H9 (cell line): ENCODE results near the gene C15orf62. TPM values are rescaled to one million over a fixed set of nuclear protein-coding genes. Genes with fewer than 3 reads are reported as not detected.

Source experiments
- DNase-seq: peaks from one replicate; pipeline ENCODE4 v3.0.0-alpha.2; 2017
- H2AFZ ChIP-seq: one replicate; pipeline ENCODE4 v1.6.1; 2013; ENCODE audit warnings: mild to moderate bottlenecking, low read length, control low read depth, moderate library complexity
- H2AK5ac ChIP-seq: 2 replicates; pipeline ENCODE4 v1.6.1; 2013; ENCODE audit warnings: low read length, control low read depth, mixed read lengths; ENCODE audit not compliant: insufficient read length
- H2BK120ac ChIP-seq: one replicate; pipeline ENCODE4 v1.6.1; 2013; ENCODE audit warnings: low read depth, mild to moderate bottlenecking, low read length, control low read depth, inconsistent platforms; ENCODE audit not compliant: poor library complexity, severe bottlenecking
- H2BK12ac ChIP-seq: 2 replicates; pipeline ENCODE4 v1.6.1; 2013; ENCODE audit warnings: low read length, control low read depth, mixed read lengths, low read depth; ENCODE audit not compliant: insufficient read length
- H2BK15ac ChIP-seq: 2 replicates; pipeline ENCODE4 v1.6.1; 2013; ENCODE audit warnings: low read depth, low read length, control low read depth
- H2BK20ac ChIP-seq: one replicate; pipeline ENCODE4 v1.6.1; 2013; ENCODE audit warnings: low read depth, mild to moderate bottlenecking, low read length, control low read depth, inconsistent platforms; ENCODE audit not compliant: poor library complexity, severe bottlenecking
- H2BK5ac ChIP-seq: 2 replicates; pipeline ENCODE4 v1.6.1; 2013; ENCODE audit warnings: low read length, control low read depth, mixed read lengths; ENCODE audit not compliant: insufficient read length
- H3K14ac ChIP-seq: 2 replicates; pipeline ENCODE4 v1.6.1; 2013; ENCODE audit warnings: low read length, control low read depth; ENCODE audit not compliant: insufficient read depth
- H3K18ac ChIP-seq: 2 replicates; pipeline ENCODE4 v1.6.1; 2013; ENCODE audit warnings: low read depth, mild to moderate bottlenecking, mixed read lengths, low read length, control low read depth; ENCODE audit not compliant: insufficient read length
- H3K23ac ChIP-seq: 2 replicates; pipeline ENCODE4 v1.6.1; 2013; ENCODE audit warnings: low read length, control low read depth, mixed read lengths, low read depth; ENCODE audit not compliant: insufficient read length
- H3K23me2 ChIP-seq: 2 replicates; pipeline ENCODE4 v1.6.1; 2013; ENCODE audit warnings: low read depth, mild to moderate bottlenecking, mixed read lengths, low read length, control low read depth; ENCODE audit not compliant: insufficient read length, poor library complexity, severe bottlenecking
- H3K27ac ChIP-seq: 2 replicates; pipeline ENCODE4 v1.5.1; 2013; ENCODE audit warnings: low read length, control low read depth, mixed read lengths, low read depth; ENCODE audit not compliant: insufficient read length
- H3K27me3 ChIP-seq: 2 replicates; pipeline ENCODE4 v1.6.1; 2013; ENCODE audit warnings: low read length, control low read depth, inconsistent platforms; ENCODE audit not compliant: insufficient read depth
- H3K4ac ChIP-seq: 2 replicates; pipeline ENCODE4 v1.6.1; 2013; ENCODE audit warnings: low read depth, mild to moderate bottlenecking, control low read depth, inconsistent platforms, low read length, moderate library complexity
- H3K4me1 ChIP-seq: 2 replicates; pipeline ENCODE4 v1.6.1; 2013; ENCODE audit warnings: low read length, control low read depth, inconsistent platforms; ENCODE audit not compliant: insufficient read depth
- H3K4me2 ChIP-seq: 2 replicates; pipeline ENCODE4 v1.6.1; 2013; ENCODE audit warnings: low read length, control low read depth, mixed read lengths; ENCODE audit not compliant: insufficient read length, insufficient read depth
- H3K56ac ChIP-seq: 2 replicates; pipeline ENCODE4 v1.6.1; 2013; ENCODE audit warnings: low read depth, mild to moderate bottlenecking, mixed read lengths, low read length, control low read depth; ENCODE audit not compliant: insufficient read length
- H3K79me1 ChIP-seq: 2 replicates; pipeline ENCODE4 v1.6.1; 2013; ENCODE audit warnings: low read depth, mild to moderate bottlenecking, moderate library complexity, low read length, control low read depth, inconsistent platforms; ENCODE audit not compliant: insufficient read depth, poor library complexity, severe bottlenecking
- H3K79me2 ChIP-seq: 2 replicates; pipeline ENCODE4 v1.6.1; 2013; ENCODE audit warnings: low read length, control low read depth, inconsistent platforms; ENCODE audit not compliant: insufficient read depth
- H3K9ac ChIP-seq: 2 replicates; pipeline ENCODE4 v1.6.1; 2013; ENCODE audit warnings: low read length, control low read depth, mixed read lengths; ENCODE audit not compliant: insufficient read length; ENCODE audit errors: extremely low read depth
- H3K9me3 ChIP-seq: one replicate; pipeline ENCODE4 v1.6.1; 2013; ENCODE audit warnings: low read depth, low read length, inconsistent platforms; ENCODE audit not compliant: control insufficient read depth
- H3T11ph ChIP-seq: one replicate; pipeline ENCODE4 v1.6.1; 2013; ENCODE audit warnings: mild to moderate bottlenecking, low read length, control low read depth, inconsistent platforms
- H4K20me1 ChIP-seq: one replicate; pipeline ENCODE4 v1.6.1; 2013; ENCODE audit not compliant: control insufficient read depth, insufficient read length, insufficient read depth
- H4K5ac ChIP-seq: 2 replicates; pipeline ENCODE4 v1.6.1; 2013; ENCODE audit warnings: low read depth, mild to moderate bottlenecking, mixed read lengths, low read length, control low read depth; ENCODE audit not compliant: insufficient read length
- H4K8ac ChIP-seq: replicated peaks from 2 replicates; pipeline ENCODE4 v1.6.1; 2013; ENCODE audit warnings: low read length, control low read depth, mixed read lengths, low read depth; ENCODE audit not compliant: insufficient read length
- H4K91ac ChIP-seq: 2 replicates; pipeline ENCODE4 v1.6.1; 2013; ENCODE audit warnings: low read depth, mild to moderate bottlenecking, moderate library complexity, mixed read lengths, low read length, control low read depth; ENCODE audit not compliant: insufficient read length
- H3K27ac Mint-ChIP-seq, 3 experiments: 2 replicates in 2 of 3; 3 replicates in 1 of 3; pipeline ENCODE4 v1.8.0; 2020 to 2021; ENCODE audit warnings: mixed read lengths in 3 of 3, mild to moderate bottlenecking in 1 of 3, moderate library complexity in 1 of 3
- H3K27me3 Mint-ChIP-seq: 2 replicates; pipeline ENCODE4 v1.8.0; 2021; ENCODE audit warnings: low read depth, mild to moderate bottlenecking, moderate library complexity, mixed read lengths
- H3K36me3 Mint-ChIP-seq, 3 experiments: 2 replicates in 2 of 3; 3 replicates in 1 of 3; pipeline ENCODE4 v1.8.0; 2020 to 2021; ENCODE audit warnings: low read depth in 3 of 3, mixed read lengths in 3 of 3; ENCODE audit not compliant: insufficient read depth in 1 of 3
- H3K4me1 Mint-ChIP-seq, 2 experiments: 2 replicates each; pipeline ENCODE4 v1.8.0; 2020; ENCODE audit warnings: mixed read lengths in 2 of 2
- H3K4me3 Mint-ChIP-seq, 2 experiments: 2 replicates in 1 of 2; 3 replicates in 1 of 2; pipeline ENCODE4 v1.8.0; 2020 to 2021; ENCODE audit warnings: mild to moderate bottlenecking in 2 of 2, mixed read lengths in 2 of 2, moderate library complexity in 1 of 2
- H3K9me3 Mint-ChIP-seq, 2 experiments: 2 replicates in 1 of 2; 3 replicates in 1 of 2; pipeline ENCODE4 v1.8.0; 2020; ENCODE audit warnings: mild to moderate bottlenecking in 2 of 2, mixed read lengths in 2 of 2, moderate library complexity in 1 of 2
- CTCF ChIP-seq: fragments of 200-600 bp; sonication (generic); conservative IDR thresholded peaks from 3 replicates; pipeline ENCODE4 v1.8.0; 2021; ENCODE audit warnings: antibody characterized with exemption, mild to moderate bottlenecking
- WGBS: extraction: QIAGEN DNeasy Blood & Tissue Kit; methylation state at CpG from one replicate; pipeline ENCODE4 v1.1.7; 2013; ENCODE audit warnings: missing lambda C conversion rate, low lambda C conversion rate, mixed read lengths; ENCODE audit not compliant: insufficient read length; ENCODE audit errors: extremely low coverage; 5-methylcytosine and 5-hydroxymethylcytosine counted together
- total RNA-seq: library from RNA; stranded (reverse); gene quantifications from 2 replicates; pipeline ENCODE4 v1.2.1, GENCODE V29; 2021

C15orf62 gene
- total RNA-seq, 1 experiment from 2014 or later: 0.70 TPM

GRCh38 chr15:40747685-40748631 is 21.8 kb upstream of the C15orf62 start:
- Histone ChIP-seq H3K4me2 (no peak overlapping the region), H4K8ac (no peak overlapping the region), H3K79me1 (no peaks in the 10 kb centered on the region), H3K56ac (no peak overlapping the region), H3K79me2 (no peaks in the 10 kb centered on the region), H3K9ac (no peak overlapping the region), H3K18ac (no peak overlapping the region), H3K4me1 (no peaks in the 10 kb centered on the region), H2BK120ac (no peak overlapping the region), H4K5ac (no peak overlapping the region), H4K91ac (no peak overlapping the region), H3K4ac (no peak overlapping the region), H2BK12ac (no peak overlapping the region), H3K23ac (no peak overlapping the region), H2BK5ac (no peak overlapping the region), H2AK5ac (no peak overlapping the region), H3K14ac (no peak overlapping the region), H2BK15ac (no peak overlapping the region), H4K20me1 (no peaks in the 10 kb centered on the region), H3K9me3 (no peaks in the 10 kb centered on the region), H3T11ph (no peak overlapping the region), H3K23me2 (no peaks in the 10 kb centered on the region), H2BK20ac (no peak overlapping the region), H3K27ac (no peak overlapping the region), H3K27me3 (no peaks in the 10 kb centered on the region), H2AFZ (no peak overlapping the region)
- no CpG with 5 or more reads among the region's 7 CpGs for WGBS
- no peak for DNase-seq
- TF ChIP-seq CTCF: no peak
- peak overlapping the region; percentile 19 to 56 (median 26); a peak in 3 of 7 replicates for H3K27ac Mint-ChIP-seq
- H3K36me3 Mint-ChIP-seq: peaks cover 5 to 30% (median 24%) of the 10 kb centered on the region in 3 experiments; a peak in 5 of 7 replicates
- no peak overlapping the region for H3K4me3 Mint-ChIP-seq
- no peaks in the 10 kb centered on the region for H3K9me3 Mint-ChIP-seq
- peaks cover 2 to 9% of the 10 kb centered on the region in 2 experiments; a peak in 2 of 4 replicates for H3K4me1 Mint-ChIP-seq
- no peaks in the 10 kb centered on the region for H3K27me3 Mint-ChIP-seq
